Activated naive CD8-positive, alpha-beta T cell treated with anti-CD3 and anti-CD28 coated beads, Interleukin-2, amount 10 ng/mL, durations not matched to agents 7 days and 5 days (primary cell): ENCODE results near the gene KCNAB2. TPM values are rescaled to one million over a fixed set of nuclear protein-coding genes. Genes with fewer than 3 reads are reported as not detected.

Experiments
- ATAC-seq: fragments of 150-1000 bp; cut with Tn5 transposase; one replicate; pipeline ENCODE4 v1.10.0; 2021; ENCODE audit warnings: low read depth, moderate library complexity
- POLR2A ChIA-PET: fragments of 350-600 bp; sonication (Branson Sonifier 250); formaldehyde crosslinking; loops from one replicate; lab custom pipeline; 2021; ENCODE audit warnings: antibody characterized with exemption; lab: Charles Lee
- DNase-seq: peaks from one replicate; pipeline ENCODE4 v3.0.0; 2021
- H3K27ac Mint-ChIP-seq: one replicate; pipeline ENCODE4 v1.8.0; 2022; ENCODE audit warnings: mild to moderate bottlenecking, mixed read lengths
- H3K27me3 Mint-ChIP-seq: one replicate; pipeline ENCODE4 v1.8.0; 2022; ENCODE audit warnings: mild to moderate bottlenecking, moderate library complexity, mixed read lengths
- H3K36me3 Mint-ChIP-seq: one replicate; pipeline ENCODE4 v1.8.0; 2021; ENCODE audit warnings: mild to moderate bottlenecking, mixed read lengths
- H3K4me1 Mint-ChIP-seq: one replicate; pipeline ENCODE4 v1.8.0; 2021; ENCODE audit warnings: mixed read lengths
- H3K4me3 Mint-ChIP-seq: one replicate; pipeline ENCODE4 v1.8.0; 2022; ENCODE audit warnings: mild to moderate bottlenecking, moderate library complexity, mixed read lengths
- H3K9me3 Mint-ChIP-seq: one replicate; pipeline ENCODE4 v1.8.0; 2021; ENCODE audit warnings: mixed read lengths
- total RNA-seq, 2 experiments: library from RNA; stranded (reverse); gene quantifications; one replicate each; pipeline ENCODE4 v1.2.3, GENCODE V29; 2021

The KCNAB2 gene
- total RNA-seq, 2 experiments from 2014 or later = 290 to 307 TPM

GRCh38 chr1:6112690-6113005, 67.0 kb downstream of the KCNAB2 start:
- H3K36me3 Mint-ChIP-seq = no peaks in the 10 kb centered on the region
- peaks cover 2% of the 10 kb centered on the region for H3K9me3 Mint-ChIP-seq
- DNase-seq (peak; percentile 15), ATAC-seq (no peak)
- no peak overlapping the region for H3K4me3 Mint-ChIP-seq
- POLR2A ChIA-PET = no interaction called here
- no peaks in the 10 kb centered on the region for H3K4me1 Mint-ChIP-seq
- peaks cover 9% of the 10 kb centered on the region for H3K27me3 Mint-ChIP-seq
- H3K27ac Mint-ChIP-seq = no peak overlapping the region

- no peaks in the 10 kb centered on the region for H3K36me3 Mint-ChIP-seq
- ATAC-seq (no peak), DNase-seq (peak; percentile 18)
- peaks cover 2% of the 10 kb centered on the region for H3K9me3 Mint-ChIP-seq
- H3K4me1 Mint-ChIP-seq = no peaks in the 10 kb centered on the region
- no peak overlapping the region for H3K4me3 Mint-ChIP-seq
- H3K27ac Mint-ChIP-seq = no peak overlapping the region
- POLR2A ChIA-PET = no interaction called here
- peaks cover 9% of the 10 kb centered on the region for H3K27me3 Mint-ChIP-seq
Observed at GRCh38 chr1:6113116-6113515, 67.4 kb downstream of the KCNAB2 start.

- H3K9me3 Mint-ChIP-seq = peaks cover 2% of the 10 kb centered on the region
- no peaks in the 10 kb centered on the region for H3K36me3 Mint-ChIP-seq
- ATAC-seq (no peak), DNase-seq (peak; percentile 8)
- POLR2A ChIA-PET = no interaction called here
- peaks cover 9% of the 10 kb centered on the region for H3K27me3 Mint-ChIP-seq
- H3K27ac Mint-ChIP-seq = no peak overlapping the region
- H3K4me1 Mint-ChIP-seq = no peaks in the 10 kb centered on the region
- H3K4me3 Mint-ChIP-seq = no peak overlapping the region
Observed at GRCh38 chr1:6113745-6114144, 68.1 kb downstream of the KCNAB2 start.

GRCh38 chr1:6116137-6116536, 70.4 kb downstream of the KCNAB2 start:
- peaks cover 9% of the 10 kb centered on the region for H3K27me3 Mint-ChIP-seq
- ATAC-seq (no peak), DNase-seq (no peak)
- POLR2A ChIA-PET = no interaction called here
- H3K9me3 Mint-ChIP-seq = peaks cover 2% of the 10 kb centered on the region
- no peak overlapping the region for H3K27ac Mint-ChIP-seq
- H3K4me1 Mint-ChIP-seq = no peaks in the 10 kb centered on the region
- no peaks in the 10 kb centered on the region for H3K36me3 Mint-ChIP-seq
- H3K4me3 Mint-ChIP-seq = no peak overlapping the region

- POLR2A ChIA-PET = no interaction called here
- Mint-ChIP-seq H3K4me3 (no peak overlapping the region), H3K27ac (no peak overlapping the region)
Observed at GRCh38 chr1:6117064-6117463, 71.4 kb downstream of the KCNAB2 start.

GRCh38 chr1:6117624-6118023, 71.9 kb downstream of the KCNAB2 start:
- Mint-ChIP-seq H3K27ac (no peak overlapping the region), H3K4me1 (no peaks in the 10 kb centered on the region), H3K4me3 (no peak overlapping the region), H3K27me3 (peaks cover 9% of the 10 kb centered on the region), H3K36me3 (no peaks in the 10 kb centered on the region), H3K9me3 (peaks cover 2% of the 10 kb centered on the region)
- DNase-seq (no peak), ATAC-seq (no peak)
- POLR2A ChIA-PET = no interaction called here

More at GRCh38 chr1:6117064-6117463, 71.4 kb downstream of the KCNAB2 start:
- Mint-ChIP-seq H3K4me1 (no peaks in the 10 kb centered on the region), H3K27me3 (peaks cover 9% of the 10 kb centered on the region), H3K36me3 (no peaks in the 10 kb centered on the region), H3K9me3 (peaks cover 2% of the 10 kb centered on the region)
- ATAC-seq (no peak), DNase-seq (no peak)

- Mint-ChIP-seq H3K4me3 (no peak overlapping the region), H3K9me3 (peaks cover 2% of the 10 kb centered on the region), H3K36me3 (no peaks in the 10 kb centered on the region), H3K4me1 (no peaks in the 10 kb centered on the region), H3K27me3 (peaks cover 10% of the 10 kb centered on the region), H3K27ac (no peak overlapping the region)
- DNase-seq (no peak), ATAC-seq (no peak)
- POLR2A ChIA-PET = no interaction called here
Observed at GRCh38 chr1:6118415-6118814, 72.7 kb downstream of the KCNAB2 start.

- Mint-ChIP-seq H3K4me3 (no peak overlapping the region), H3K9me3 (peaks cover 2% of the 10 kb centered on the region), H3K36me3 (no peaks in the 10 kb centered on the region), H3K27ac (no peak overlapping the region), H3K27me3 (peaks cover 10% of the 10 kb centered on the region), H3K4me1 (no peaks in the 10 kb centered on the region)
- POLR2A ChIA-PET = no interaction called here
- ATAC-seq = no peak
- peak; percentile 18 for DNase-seq
Observed at GRCh38 chr1:6121021-6121421, 75.3 kb downstream of the KCNAB2 start.

- Mint-ChIP-seq H3K27me3 (peaks cover 8% of the 10 kb centered on the region), H3K4me1 (no peaks in the 10 kb centered on the region), H3K4me3 (no peak overlapping the region), H3K9me3 (peaks cover 2% of the 10 kb centered on the region), H3K27ac (no peak overlapping the region), H3K36me3 (no peaks in the 10 kb centered on the region)
- ATAC-seq (no peak), DNase-seq (peak; percentile 22)
- POLR2A ChIA-PET = no interaction called here
Observed at GRCh38 chr1:6121651-6122370, 76.1 kb downstream of the KCNAB2 start.

GRCh38 chr1:6123083-6123482, 77.4 kb downstream of the KCNAB2 start:
- DNase-seq = peak; percentile 8
- ATAC-seq = no peak
- peaks cover 5% of the 10 kb centered on the region for H3K27me3 Mint-ChIP-seq
- POLR2A ChIA-PET = no interaction called here
- no peaks in the 10 kb centered on the region for H3K9me3 Mint-ChIP-seq
- H3K36me3 Mint-ChIP-seq = no peaks in the 10 kb centered on the region
- H3K4me1 Mint-ChIP-seq = peaks cover 2% of the 10 kb centered on the region
- H3K4me3 Mint-ChIP-seq = no peak overlapping the region
- H3K27ac Mint-ChIP-seq = no peak overlapping the region

- no peak overlapping the region for H3K4me3 Mint-ChIP-seq
- peaks cover 5% of the 10 kb centered on the region for H3K27me3 Mint-ChIP-seq
- H3K4me1 Mint-ChIP-seq = peaks cover 2% of the 10 kb centered on the region
- no peaks in the 10 kb centered on the region for H3K36me3 Mint-ChIP-seq
- no peak overlapping the region for H3K27ac Mint-ChIP-seq
- DNase-seq (peak; percentile 18), ATAC-seq (no peak)
- no peaks in the 10 kb centered on the region for H3K9me3 Mint-ChIP-seq
- POLR2A ChIA-PET = no interaction called here
Observed at GRCh38 chr1:6123816-6124215, 78.1 kb downstream of the KCNAB2 start.

GRCh38 chr1:6124341-6124740, 78.7 kb downstream of the KCNAB2 start:
- Mint-ChIP-seq H3K9me3 (no peaks in the 10 kb centered on the region), H3K36me3 (no peaks in the 10 kb centered on the region), H3K27ac (no peak overlapping the region), H3K4me3 (no peak overlapping the region), H3K4me1 (peaks cover 2% of the 10 kb centered on the region), H3K27me3 (peaks cover 5% of the 10 kb centered on the region)
- POLR2A ChIA-PET = no interaction called here
- no peak for ATAC-seq
- peak; percentile 26 for DNase-seq

GRCh38 chr1:6124746-6125365, 79.2 kb downstream of the KCNAB2 start:
- DNase-seq = peak; percentile 15
- Mint-ChIP-seq H3K9me3 (no peaks in the 10 kb centered on the region), H3K4me3 (no peak overlapping the region), H3K36me3 (no peaks in the 10 kb centered on the region), H3K27me3 (peaks cover 5% of the 10 kb centered on the region), H3K4me1 (peaks cover 2% of the 10 kb centered on the region), H3K27ac (no peak overlapping the region)
- no peak for ATAC-seq
- POLR2A ChIA-PET = no interaction called here

GRCh38 chr1:6125366-6125765, 79.7 kb downstream of the KCNAB2 start:
- peaks cover 5% of the 10 kb centered on the region for H3K27me3 Mint-ChIP-seq
- no peak overlapping the region for H3K4me3 Mint-ChIP-seq
- H3K4me1 Mint-ChIP-seq = peaks cover 2% of the 10 kb centered on the region
- DNase-seq (peak; percentile 13), ATAC-seq (no peak)
- no peaks in the 10 kb centered on the region for H3K9me3 Mint-ChIP-seq
- POLR2A ChIA-PET = no interaction called here
- H3K27ac Mint-ChIP-seq = no peak overlapping the region
- no peaks in the 10 kb centered on the region for H3K36me3 Mint-ChIP-seq
